Measurements from ENCODE around the gene PEX26. TPM values are rescaled to one million over a fixed set of nuclear protein-coding genes. Genes with fewer than 3 reads are reported as not detected.
"Not testable (repeated sequence)": the region's sequence is repeated elsewhere in the genome, so short reads cannot be mapped to it uniquely, and the experiment has no call there.

Gene PEX26
- total RNA-seq, 2 experiments from 2014 or later: 56.3 to 56.8 TPM

DNA sequence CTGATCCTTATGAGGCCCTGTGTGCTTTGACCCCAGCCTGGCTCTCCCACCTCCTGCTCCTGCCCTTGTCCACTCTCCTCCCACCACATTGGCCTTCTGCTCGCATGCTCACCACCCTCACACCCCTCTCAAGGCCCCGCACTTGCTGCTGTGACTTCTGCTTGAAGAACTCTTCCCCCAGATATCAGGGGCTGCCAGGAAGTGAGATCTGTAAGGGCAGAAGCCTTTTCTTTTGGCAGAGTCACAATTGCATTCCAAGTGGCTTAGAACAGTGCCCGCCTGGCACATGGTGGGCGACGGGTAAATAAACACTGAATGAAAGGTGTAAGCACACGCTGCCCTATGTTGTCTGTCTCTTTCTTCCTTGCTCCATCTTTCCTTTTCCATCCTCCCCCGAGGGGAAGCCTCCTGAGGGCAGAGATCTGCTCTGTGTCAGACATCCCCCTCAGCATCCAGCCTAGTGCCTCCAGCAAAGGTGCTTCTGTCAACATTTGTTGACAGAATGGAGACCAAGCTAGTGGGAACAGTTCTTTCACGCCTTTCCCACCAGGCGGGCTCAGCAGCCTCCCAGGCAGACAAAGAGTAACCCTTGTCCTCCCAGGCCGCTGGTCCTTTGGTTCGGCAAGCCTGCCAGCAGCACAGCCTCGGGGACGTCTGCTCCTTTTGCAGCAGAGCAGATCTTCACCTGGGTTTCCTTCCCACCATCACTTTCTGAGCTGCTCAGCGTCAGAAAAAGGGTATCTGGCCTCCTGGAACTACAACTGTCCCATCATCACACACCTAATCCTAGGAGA, 10.0 kb upstream of the PEX26 start:
- Mint-ChIP-seq H3K9me3 (no peaks in the 10 kb centered on the region), H3K27ac (no peak overlapping the region), H3K36me3 (no peaks in the 10 kb centered on the region), H3K4me1 (ENCODE audit: low read depth) (no peaks in the 10 kb centered on the region), H3K27me3 (peaks cover 31% of the 10 kb centered on the region), H3K4me3 (no peak overlapping the region)
- intact Hi-C loops (cut with micrococcal nuclease): no loop called here
- no peak for DNase-seq
- CTCF ChIA-PET: no interaction called here
- POLR2A ChIA-PET: no interaction called here

DNA sequence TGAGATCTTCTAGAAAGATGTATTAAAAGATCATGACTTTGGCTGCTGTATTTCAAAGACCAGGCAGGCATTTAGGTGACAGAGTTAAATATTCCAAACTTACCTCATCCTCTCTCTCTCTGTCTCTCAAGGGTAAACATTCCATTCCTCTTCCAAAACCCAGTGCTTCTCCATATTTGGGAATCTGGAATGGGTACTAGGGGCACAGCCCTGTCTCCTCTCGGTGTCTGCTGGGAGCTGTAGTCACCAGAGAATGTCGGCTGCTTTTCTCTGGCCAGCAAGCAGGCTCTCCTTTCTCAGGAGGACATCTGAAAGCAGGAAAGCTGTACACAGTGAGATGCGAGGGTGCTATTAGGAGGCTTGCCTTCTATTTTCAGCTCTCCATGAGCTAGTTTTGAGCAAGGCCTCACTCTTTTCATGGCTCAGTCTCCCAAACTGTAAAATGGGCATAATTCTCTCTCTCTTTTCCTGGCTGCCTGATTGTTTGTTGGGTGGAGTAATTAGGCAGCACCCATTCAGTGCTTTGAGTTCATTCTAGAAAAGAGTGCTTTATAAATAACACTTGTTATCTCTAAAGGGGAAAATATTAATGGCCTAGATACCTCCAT, 9.3 kb upstream of the PEX26 start:
- no peaks in the 10 kb centered on the region for H3K4me1 Mint-ChIP-seq (ENCODE audit: low read depth)
- no peaks in the 10 kb centered on the region for H3K9me3 Mint-ChIP-seq
- intact Hi-C loops (cut with micrococcal nuclease): no loop called here
- POLR2A ChIA-PET: no interaction called here
- CTCF ChIA-PET: no interaction called here
- no peak for DNase-seq
- no peaks in the 10 kb centered on the region for H3K36me3 Mint-ChIP-seq
- H3K27me3 Mint-ChIP-seq: peaks cover 31% of the 10 kb centered on the region
- no peak overlapping the region for H3K4me3 Mint-ChIP-seq
- H3K27ac Mint-ChIP-seq: no peak overlapping the region

DNA sequence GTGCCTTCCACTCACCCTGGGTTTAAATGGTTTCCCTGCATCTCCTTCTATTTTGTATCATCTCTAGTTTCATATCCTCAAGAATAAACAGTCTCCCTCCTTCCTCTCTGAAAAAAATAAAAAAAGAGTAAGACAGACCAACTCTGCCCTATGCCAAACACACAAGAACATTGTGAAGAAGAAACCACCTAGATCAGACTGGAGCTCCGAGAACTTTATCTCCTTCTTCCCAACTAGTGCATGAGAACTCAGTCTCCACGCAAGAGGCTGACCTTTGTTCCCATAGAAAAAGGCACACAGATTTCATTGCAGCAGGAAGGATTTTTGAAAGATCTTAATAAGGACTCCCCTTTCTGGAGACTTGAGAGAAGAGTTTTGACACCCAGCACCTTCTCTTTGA, 8.7 kb upstream of the PEX26 start:
- Mint-ChIP-seq H3K4me3 (no peak overlapping the region), H3K4me1 (ENCODE audit: low read depth) (no peaks in the 10 kb centered on the region), H3K9me3 (no peaks in the 10 kb centered on the region), H3K36me3 (no peaks in the 10 kb centered on the region), H3K27me3 (peaks cover 31% of the 10 kb centered on the region), H3K27ac (no peak overlapping the region)
- DNase-seq: no peak
- intact Hi-C loops (cut with micrococcal nuclease): no loop called here
- ChIA-PET POLR2A (no interaction called here), CTCF (interaction anchor here (1.5 kb wide), 1 partner anchor 239 kb away, joined by 8 read pairs; no protein-coding TSS in a partner anchor)

DNA sequence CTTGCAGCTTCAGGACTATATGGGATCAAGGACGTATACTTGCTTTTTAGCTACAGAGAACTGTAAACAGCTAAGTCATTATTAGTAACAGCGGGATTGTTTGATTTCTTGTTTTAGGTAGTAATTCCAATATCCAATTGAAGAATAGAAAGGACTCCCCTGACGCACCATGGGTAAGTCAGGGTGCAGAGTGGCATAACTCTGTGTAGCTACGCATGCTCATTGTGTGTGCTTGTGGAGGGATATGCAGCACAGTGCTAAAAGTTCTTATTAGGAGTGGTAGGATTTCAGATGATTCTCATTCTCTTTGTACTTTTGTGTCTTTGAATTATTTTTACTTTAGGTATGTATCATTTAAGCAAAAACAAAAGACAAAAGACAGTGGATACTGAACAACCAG, 7.7 kb upstream of the PEX26 start:
- Mint-ChIP-seq H3K27me3 (peaks cover 24% of the 10 kb centered on the region), H3K27ac (no peak overlapping the region), H3K4me1 (ENCODE audit: low read depth) (no peaks in the 10 kb centered on the region), H3K9me3 (no peaks in the 10 kb centered on the region), H3K36me3 (no peaks in the 10 kb centered on the region), H3K4me3 (no peak overlapping the region)
- CTCF ChIA-PET: interaction anchor here (0.6 to 1.5 kb wide), 5 partner anchors 10 to 328 kb away, joined by 3 to 8 read pairs (median 3); no protein-coding TSS in a partner anchor
- DNase-seq: no peak
- POLR2A ChIA-PET: no interaction called here
- intact Hi-C loops (cut with micrococcal nuclease): no loop called here

DNA sequence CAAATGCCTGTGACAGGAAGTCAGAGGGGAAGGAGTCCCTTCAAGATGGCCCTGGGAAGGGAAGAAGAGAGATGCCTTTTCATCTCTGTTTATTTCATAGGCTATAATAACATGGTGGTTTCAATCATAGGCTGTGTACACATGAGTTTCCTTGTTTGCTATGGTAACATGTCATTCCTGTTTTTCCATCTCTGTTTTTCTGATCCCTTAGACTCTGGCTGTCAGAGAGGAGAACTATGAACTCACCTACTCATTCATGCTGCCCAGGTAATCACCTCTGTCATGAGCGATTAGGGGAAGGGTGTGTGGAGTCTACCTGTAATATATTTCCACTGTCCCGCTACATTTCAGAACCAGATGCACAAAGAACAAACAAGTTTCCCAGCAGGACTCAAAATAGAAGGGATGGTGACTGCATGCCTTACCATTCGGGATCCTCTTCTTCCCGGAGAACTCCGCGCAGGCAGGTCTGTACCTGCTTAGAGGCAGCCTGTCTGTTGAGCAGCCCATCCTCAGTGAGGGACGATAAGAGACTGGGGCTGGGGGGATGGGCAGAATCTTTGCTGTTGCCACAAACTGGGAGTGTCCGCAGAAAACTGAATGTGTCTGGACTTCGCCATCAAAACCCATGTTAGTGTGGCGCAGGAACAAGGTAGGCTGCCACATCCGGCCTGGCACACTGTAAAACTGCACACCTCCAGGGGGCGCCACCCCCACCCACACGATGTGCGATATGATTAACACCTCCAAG, 7.1 kb upstream of the PEX26 start:
- ChIA-PET POLR2A (no interaction called here), CTCF (interaction anchor here (0.6 to 1.8 kb wide), 3 partner anchors 8 to 240 kb away, joined by 5 to 8 read pairs (median 8); no protein-coding TSS in a partner anchor)
- intact Hi-C loops (cut with micrococcal nuclease): no loop called here
- Mint-ChIP-seq H3K4me1 (ENCODE audit: low read depth) (peaks cover under 1% of the 10 kb centered on the region), H3K9me3 (no peaks in the 10 kb centered on the region), H3K27me3 (peaks cover 17% of the 10 kb centered on the region), H3K4me3 (no peak overlapping the region), H3K36me3 (no peaks in the 10 kb centered on the region), H3K27ac (no peak overlapping the region)
- DNase-seq: no peak

DNA sequence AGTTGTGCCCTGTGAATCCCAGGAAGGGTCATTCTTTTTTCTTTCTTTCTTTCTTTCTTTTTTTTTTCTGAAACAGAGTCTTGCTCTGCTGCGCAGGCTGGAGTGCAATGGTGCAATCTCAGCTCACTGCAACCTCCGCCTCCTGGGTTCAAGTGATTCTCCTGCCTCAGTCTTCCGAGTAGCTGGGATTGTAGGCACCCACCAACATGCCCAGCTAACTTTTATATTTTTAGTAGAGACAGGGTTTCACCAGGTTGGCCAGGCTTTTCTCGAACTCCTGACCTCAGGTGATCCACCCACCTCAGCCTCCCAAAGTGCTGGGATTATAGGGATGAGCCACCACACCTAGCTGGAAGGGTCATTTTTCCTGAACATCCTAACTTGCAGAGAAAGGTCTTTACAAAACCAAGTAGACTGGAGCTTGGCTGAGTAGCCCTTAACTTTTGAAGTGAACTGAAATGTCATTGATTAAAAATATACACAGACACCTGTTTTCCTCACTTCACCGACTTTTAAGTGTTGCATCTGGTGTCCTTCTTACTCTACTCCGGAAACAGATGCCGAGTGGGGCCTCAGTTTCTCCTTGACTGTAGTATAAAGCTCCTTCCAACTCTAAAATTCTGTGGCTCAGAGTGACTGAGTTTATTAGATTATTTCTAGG, 6.4 kb upstream of the PEX26 start:
- DNase-seq; H3K27ac Mint-ChIP-seq; H3K4me3 Mint-ChIP-seq; intact Hi-C loops (cut with micrococcal nuclease); H3K9me3 Mint-ChIP-seq; H3K36me3 Mint-ChIP-seq; H3K4me1 Mint-ChIP-seq (ENCODE audit: low read depth); POLR2A ChIA-PET: not testable (repeated sequence)
- peaks cover 10% of the 10 kb centered on the region for H3K27me3 Mint-ChIP-seq
- CTCF ChIA-PET: interaction anchor here (0.6 to 9.0 kb wide), 3 partner anchors 9 to 328 kb away, joined by 3 to 210 read pairs (median 8); no protein-coding TSS in a partner anchor

DNA sequence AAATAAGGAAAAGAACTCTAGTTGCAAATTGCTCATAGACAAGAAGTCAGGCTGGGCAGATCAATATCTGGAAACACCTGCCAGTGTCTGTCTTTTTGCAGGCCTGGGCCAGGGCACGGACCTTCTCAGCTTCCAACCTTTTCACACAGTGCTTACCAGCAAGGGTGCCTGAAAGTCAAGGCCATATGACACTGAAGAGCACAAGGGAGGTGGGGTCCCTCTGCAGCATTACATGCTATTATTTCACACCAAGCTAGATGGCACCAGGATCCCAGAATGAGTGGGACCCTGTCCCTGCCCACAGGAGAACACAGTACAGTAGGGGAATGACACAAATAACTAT, 5.9 kb upstream of the PEX26 start:
- Mint-ChIP-seq H3K27me3 (peaks cover 9% of the 10 kb centered on the region), H3K4me1 (ENCODE audit: low read depth) (peaks cover 11% of the 10 kb centered on the region), H3K36me3 (no peaks in the 10 kb centered on the region), H3K9me3 (no peaks in the 10 kb centered on the region), H3K27ac (no peak overlapping the region), H3K4me3 (no peak overlapping the region)
- ChIA-PET POLR2A (no interaction called here), CTCF (interaction anchor here (1.1 to 9.0 kb wide), 3 partner anchors 9 to 241 kb away, joined by 3 to 210 read pairs (median 8); no protein-coding TSS in a partner anchor)
- intact Hi-C loops (cut with micrococcal nuclease): no loop called here
- DNase-seq: no peak

DNA sequence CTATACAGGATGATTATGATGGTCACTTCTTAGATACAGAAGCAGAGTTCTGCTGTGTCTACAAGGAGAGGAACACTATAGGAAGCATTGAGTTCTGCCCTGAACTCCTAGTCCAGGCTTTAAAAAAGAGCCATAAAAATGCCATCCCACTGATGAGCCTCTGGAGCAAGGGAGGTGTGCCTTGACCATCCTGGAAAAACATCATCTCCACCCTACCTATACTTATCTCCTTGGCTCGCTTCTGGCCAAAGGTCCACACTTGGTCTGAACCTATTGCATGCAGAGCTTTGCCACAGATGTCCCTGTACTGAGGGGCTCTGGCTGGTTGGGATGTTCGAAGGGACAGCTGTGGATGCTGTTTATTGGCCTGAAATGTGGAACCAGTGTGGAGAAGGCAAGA, 4.3 kb upstream of the PEX26 start:
- no peak overlapping the region for H3K4me3 Mint-ChIP-seq
- intact Hi-C loops (cut with micrococcal nuclease): no loop called here
- POLR2A ChIA-PET: no interaction called here
- no peaks in the 10 kb centered on the region for H3K9me3 Mint-ChIP-seq
- H3K4me1 Mint-ChIP-seq (ENCODE audit: low read depth): peaks cover 13% of the 10 kb centered on the region
- no peak for DNase-seq
- no peaks in the 10 kb centered on the region for H3K27me3 Mint-ChIP-seq
- no peak overlapping the region for H3K27ac Mint-ChIP-seq
- H3K36me3 Mint-ChIP-seq: peaks cover 1% of the 10 kb centered on the region
- CTCF ChIA-PET: interaction anchor here (0.5 to 9.0 kb wide), 2 partner anchors 46 to 242 kb away, joined by 3 to 210 read pairs; no protein-coding TSS in a partner anchor

DNA sequence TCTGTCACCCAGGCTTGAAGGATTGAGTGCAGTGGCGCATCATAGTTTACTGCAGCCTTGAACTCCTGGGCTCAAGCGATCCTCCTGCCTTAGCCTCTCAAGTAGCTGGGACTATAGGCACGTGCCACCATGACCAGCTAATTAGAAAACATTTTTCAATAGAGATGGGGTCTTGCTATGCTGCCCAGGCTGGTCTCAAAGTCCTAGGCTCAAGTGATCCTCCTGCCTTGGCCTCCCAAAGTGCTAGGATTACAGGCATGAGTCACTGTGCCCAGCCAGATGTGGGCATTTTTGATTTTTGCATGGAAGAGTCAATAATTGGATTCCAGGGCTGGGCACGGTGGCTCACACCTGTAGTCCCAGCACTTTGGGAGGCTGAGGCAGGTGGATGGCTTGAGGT, 3.9 kb upstream of the PEX26 start:
- H3K27me3 Mint-ChIP-seq; intact Hi-C loops (cut with micrococcal nuclease); H3K4me3 Mint-ChIP-seq; H3K36me3 Mint-ChIP-seq; DNase-seq; POLR2A ChIA-PET; H3K27ac Mint-ChIP-seq; H3K9me3 Mint-ChIP-seq: not testable (repeated sequence)
- H3K4me1 Mint-ChIP-seq (ENCODE audit: low read depth): peaks cover 17% of the 10 kb centered on the region
- CTCF ChIA-PET: interaction anchor here (0.5 to 9.0 kb wide), 4 partner anchors 9 to 331 kb away, joined by 3 to 210 read pairs (median 38); no protein-coding TSS in a partner anchor

DNA sequence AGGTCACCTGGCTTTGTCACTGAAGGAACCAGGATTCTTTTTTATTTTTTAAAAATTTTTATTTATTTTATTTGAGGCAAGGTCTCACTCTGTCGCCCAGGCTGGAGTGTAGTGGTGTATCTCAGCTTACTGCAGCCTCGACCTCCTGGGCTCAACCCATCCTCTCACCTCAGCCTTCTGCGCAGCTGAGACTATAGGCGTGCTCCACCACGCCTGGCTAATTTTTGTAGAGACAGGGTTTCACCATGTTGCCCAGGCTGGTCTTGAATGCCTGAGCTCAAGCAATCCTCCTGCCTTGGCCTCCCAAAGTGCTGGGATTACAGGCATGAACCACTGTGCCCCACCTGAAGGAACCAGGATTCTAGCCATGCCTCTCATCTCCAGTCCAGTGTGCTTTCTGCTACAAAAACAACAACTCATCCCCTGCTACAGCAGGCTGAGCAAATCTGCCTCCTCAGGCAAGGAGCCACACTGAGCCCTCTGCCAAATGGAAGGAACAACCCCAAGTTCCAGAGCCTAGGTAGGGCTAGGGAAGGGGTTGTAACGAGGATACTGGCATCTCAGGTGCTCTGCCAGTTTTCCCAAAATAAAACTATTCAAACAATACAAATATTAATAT, 2.6 kb upstream of the PEX26 start:
- Mint-ChIP-seq H3K9me3 (no peaks in the 10 kb centered on the region), H3K27me3 (no peaks in the 10 kb centered on the region), H3K36me3 (peaks cover 12% of the 10 kb centered on the region), H3K4me3 (no peak overlapping the region), H3K4me1 (ENCODE audit: low read depth) (peaks cover 28% of the 10 kb centered on the region), H3K27ac (no peak overlapping the region)
- intact Hi-C loops (cut with micrococcal nuclease): loop anchor here (5.0 kb wide), 2 partner anchors 298 to 438 kb away; partner anchors contain the start of gene BCL2L13
- CTCF ChIA-PET: interaction anchor here (0.6 to 9.0 kb wide), 37 partner anchors 14 to 379 kb away, joined by 3 to 210 read pairs (median 5); partner anchors contain the start of genes BID, MICAL3 and TUBA8
- no peak for DNase-seq
- POLR2A ChIA-PET: interaction anchor here (1.1 to 1.5 kb wide), 2 partner anchors 14 to 245 kb away, joined by 3 read pairs; no protein-coding TSS in a partner anchor

Measured in activated CD4-positive, alpha-beta memory T cell treated with anti-CD3 and anti-CD28 coated beads for 36 hours (primary cell).